Neural progenitor cell (in vitro differentiated cells): ENCODE results near the gene KCNS1.

ENCODE experiments used
- EZH2 ChIP-seq: fragments of 200-600 bp; sonication (generic); IDR thresholded peaks from 2 replicates; pipeline ENCODE4 v1.6.1; 2017; ENCODE audit warnings: antibody characterized with exemption, mild to moderate bottlenecking, moderate library complexity
- EZH2phosphoT487 ChIP-seq: fragments of 200-600 bp; sonication (generic); IDR thresholded peaks from 2 replicates; pipeline ENCODE4 v1.6.1; 2017; ENCODE audit warnings: antibody characterized with exemption
- TF ChIP-seq, protein P1 (sequence below): fragments of 200-600 bp; sonication (generic); IDR thresholded peaks from 2 replicates; pipeline ENCODE4 v1.5.1; 2017; ENCODE audit warnings: antibody characterized with exemption, mild to moderate bottlenecking

DNA sequence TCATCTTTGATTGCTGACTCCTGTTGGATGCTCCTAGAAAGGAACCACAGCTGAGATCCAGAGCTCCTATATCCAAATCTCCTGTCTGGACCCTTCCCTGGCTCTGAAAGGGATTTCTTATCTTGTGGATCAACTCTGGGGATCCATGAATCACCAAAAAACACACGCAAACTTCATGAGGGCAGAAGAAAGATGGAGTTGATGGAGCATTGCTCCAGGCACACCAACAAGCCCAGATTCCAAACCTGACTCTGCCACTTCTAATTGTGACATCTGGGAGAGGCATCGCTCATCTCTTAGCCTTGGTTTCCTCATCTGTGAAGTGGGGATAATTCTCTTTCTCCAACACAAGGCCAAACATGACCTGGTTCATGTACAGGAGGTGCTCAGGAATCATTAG is 6.7 kb downstream of the KCNS1 start:
- TF ChIP-seq, protein P1, sequence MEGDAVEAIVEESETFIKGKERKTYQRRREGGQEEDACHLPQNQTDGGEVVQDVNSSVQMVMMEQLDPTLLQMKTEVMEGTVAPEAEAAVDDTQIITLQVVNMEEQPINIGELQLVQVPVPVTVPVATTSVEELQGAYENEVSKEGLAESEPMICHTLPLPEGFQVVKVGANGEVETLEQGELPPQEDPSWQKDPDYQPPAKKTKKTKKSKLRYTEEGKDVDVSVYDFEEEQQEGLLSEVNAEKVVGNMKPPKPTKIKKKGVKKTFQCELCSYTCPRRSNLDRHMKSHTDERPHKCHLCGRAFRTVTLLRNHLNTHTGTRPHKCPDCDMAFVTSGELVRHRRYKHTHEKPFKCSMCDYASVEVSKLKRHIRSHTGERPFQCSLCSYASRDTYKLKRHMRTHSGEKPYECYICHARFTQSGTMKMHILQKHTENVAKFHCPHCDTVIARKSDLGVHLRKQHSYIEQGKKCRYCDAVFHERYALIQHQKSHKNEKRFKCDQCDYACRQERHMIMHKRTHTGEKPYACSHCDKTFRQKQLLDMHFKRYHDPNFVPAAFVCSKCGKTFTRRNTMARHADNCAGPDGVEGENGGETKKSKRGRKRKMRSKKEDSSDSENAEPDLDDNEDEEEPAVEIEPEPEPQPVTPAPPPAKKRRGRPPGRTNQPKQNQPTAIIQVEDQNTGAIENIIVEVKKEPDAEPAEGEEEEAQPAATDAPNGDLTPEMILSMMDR: no peak
- TF ChIP-seq EZH2phosphoT487: no peak
- no peak for TF ChIP-seq EZH2
